ENCODE results near the gene UBE2H.

- TF ChIP-seq, protein P1, sequence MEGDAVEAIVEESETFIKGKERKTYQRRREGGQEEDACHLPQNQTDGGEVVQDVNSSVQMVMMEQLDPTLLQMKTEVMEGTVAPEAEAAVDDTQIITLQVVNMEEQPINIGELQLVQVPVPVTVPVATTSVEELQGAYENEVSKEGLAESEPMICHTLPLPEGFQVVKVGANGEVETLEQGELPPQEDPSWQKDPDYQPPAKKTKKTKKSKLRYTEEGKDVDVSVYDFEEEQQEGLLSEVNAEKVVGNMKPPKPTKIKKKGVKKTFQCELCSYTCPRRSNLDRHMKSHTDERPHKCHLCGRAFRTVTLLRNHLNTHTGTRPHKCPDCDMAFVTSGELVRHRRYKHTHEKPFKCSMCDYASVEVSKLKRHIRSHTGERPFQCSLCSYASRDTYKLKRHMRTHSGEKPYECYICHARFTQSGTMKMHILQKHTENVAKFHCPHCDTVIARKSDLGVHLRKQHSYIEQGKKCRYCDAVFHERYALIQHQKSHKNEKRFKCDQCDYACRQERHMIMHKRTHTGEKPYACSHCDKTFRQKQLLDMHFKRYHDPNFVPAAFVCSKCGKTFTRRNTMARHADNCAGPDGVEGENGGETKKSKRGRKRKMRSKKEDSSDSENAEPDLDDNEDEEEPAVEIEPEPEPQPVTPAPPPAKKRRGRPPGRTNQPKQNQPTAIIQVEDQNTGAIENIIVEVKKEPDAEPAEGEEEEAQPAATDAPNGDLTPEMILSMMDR (IDR thresholded peaks at IDR 0.05; ENCODE audit: low read length) = no peak
- no peak for TF ChIP-seq EZH2phosphoT487 (IDR thresholded peaks at IDR 0.05; ENCODE audit: low read length)
These were observed 106.8 kb downstream of the UBE2H start for GRCh38 chr7:129845972-129846327.

Measured in MM.1S (cell line).